ENCODE data around the gene RTTN.

DNA sequence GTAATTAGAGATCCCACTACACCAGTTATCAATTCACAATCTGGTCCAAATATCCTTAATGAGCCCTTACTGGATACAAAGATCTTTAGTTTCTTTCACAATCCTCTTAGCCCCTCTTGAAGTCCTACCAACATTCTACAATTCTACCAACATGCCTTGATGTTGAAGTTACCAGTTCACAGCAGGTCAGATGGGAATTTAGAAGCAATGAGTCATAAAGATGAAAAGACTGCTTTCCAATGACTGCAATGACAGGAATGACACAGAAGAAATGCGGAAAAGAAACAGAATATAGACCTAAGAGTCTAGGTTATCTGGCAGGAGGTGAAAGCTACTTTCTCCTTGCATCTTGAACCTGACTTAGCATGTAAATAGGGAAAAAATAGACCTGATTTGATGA lies 24.5 kb downstream of the RTTN start:
- no peak for TF ChIP-seq EZH2phosphoT487 (IDR thresholded peaks at IDR 0.05; ENCODE audit: borderline replicate concordance, low read depth, low read length)
- TF ChIP-seq, protein P1, sequence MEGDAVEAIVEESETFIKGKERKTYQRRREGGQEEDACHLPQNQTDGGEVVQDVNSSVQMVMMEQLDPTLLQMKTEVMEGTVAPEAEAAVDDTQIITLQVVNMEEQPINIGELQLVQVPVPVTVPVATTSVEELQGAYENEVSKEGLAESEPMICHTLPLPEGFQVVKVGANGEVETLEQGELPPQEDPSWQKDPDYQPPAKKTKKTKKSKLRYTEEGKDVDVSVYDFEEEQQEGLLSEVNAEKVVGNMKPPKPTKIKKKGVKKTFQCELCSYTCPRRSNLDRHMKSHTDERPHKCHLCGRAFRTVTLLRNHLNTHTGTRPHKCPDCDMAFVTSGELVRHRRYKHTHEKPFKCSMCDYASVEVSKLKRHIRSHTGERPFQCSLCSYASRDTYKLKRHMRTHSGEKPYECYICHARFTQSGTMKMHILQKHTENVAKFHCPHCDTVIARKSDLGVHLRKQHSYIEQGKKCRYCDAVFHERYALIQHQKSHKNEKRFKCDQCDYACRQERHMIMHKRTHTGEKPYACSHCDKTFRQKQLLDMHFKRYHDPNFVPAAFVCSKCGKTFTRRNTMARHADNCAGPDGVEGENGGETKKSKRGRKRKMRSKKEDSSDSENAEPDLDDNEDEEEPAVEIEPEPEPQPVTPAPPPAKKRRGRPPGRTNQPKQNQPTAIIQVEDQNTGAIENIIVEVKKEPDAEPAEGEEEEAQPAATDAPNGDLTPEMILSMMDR (conservative IDR thresholded peaks at IDR 0.05; ENCODE audit: low read length): no peak

All from OCI-LY7 (cell line).